Measurements from ENCODE around the gene ATXN8OS. TPM values are rescaled to one million over a fixed set of nuclear protein-coding genes. Genes with fewer than 3 reads are reported as not detected.

Gene ATXN8OS
- total and polyA plus RNA-seq, 2 donors (not counting 1 experiment from before 2014, with no cell fraction given), result not detected

DNA sequence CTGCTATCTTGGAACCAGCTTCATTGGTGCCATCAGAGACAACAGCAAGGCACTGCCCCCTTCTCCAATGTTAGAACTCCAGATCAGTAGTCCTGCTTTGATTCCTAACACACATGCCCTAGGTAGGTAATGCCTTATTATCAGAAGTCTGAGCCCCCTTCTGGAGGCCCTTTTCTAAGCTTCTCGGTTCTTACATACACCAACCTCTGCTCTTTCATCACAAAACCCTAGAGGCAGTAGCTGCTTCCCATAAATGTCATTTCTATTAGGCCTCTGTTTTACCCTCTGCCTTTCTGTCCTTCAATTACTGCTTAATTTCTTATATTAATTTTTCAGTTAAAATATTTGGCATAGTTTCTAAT is 66.0 kb downstream of the ATXN8OS start:
- Histone ChIP-seq H3K9me3 (ENCODE audit: control extremely low read depth in 1 of 3, control insufficient read depth in 2 of 3, insufficient read depth in 1 of 3, low read length in 2 of 3) (no peaks in the 10 kb centered on the region), H3K79me2 (ENCODE audit: control insufficient read depth, insufficient read depth, low read length) (no peaks in the 10 kb centered on the region), H2AFZ (ENCODE audit: insufficient read depth, low read depth, low read length, poor library complexity, severe bottlenecking) (no peak overlapping the region), H4K20me1 (ENCODE audit: control insufficient read depth, insufficient read depth, low read length, poor library complexity, severe bottlenecking) (no peaks in the 10 kb centered on the region), H3K36me3 (replicated peaks in 1 of 2; ENCODE audit: control extremely low read depth in 1 of 2, control insufficient read depth in 1 of 2, extremely low read depth in 1 of 2, insufficient read depth in 2 of 2, low read length in 1 of 2) (no peaks in the 10 kb centered on the region), H3K27me3 (replicated peaks in 1 of 4; ENCODE audit: control extremely low read depth in 1 of 4, control insufficient read depth in 3 of 4, insufficient read depth in 4 of 4, low read length in 3 of 4) (no peaks in the 10 kb centered on the region), H3K4me2 (replicated peaks; ENCODE audit: low read depth, low read length, poor library complexity, severe bottlenecking) (no peak overlapping the region), H3K4me3 (ENCODE audit: control extremely low read depth in 1 of 5, extremely low read depth in 1 of 5, insufficient read depth in 1 of 5, low read depth in 2 of 5, low read length in 4 of 5) (no peak overlapping the region), H3K9ac (ENCODE audit: low read length) (no peak overlapping the region), H3K27ac (ENCODE audit: low read length in 2 of 2) (no peak overlapping the region), H3K4me1 (ENCODE audit: control insufficient read depth in 2 of 2, insufficient read depth in 2 of 2, low read length in 2 of 2) (no peaks in the 10 kb centered on the region)
- ATAC-seq (ENCODE audit: low read depth) (no peak), DNase-seq (no peak)
- Mint-ChIP-seq H3K4me1 (no peaks in the 10 kb centered on the region), H3K4me3 (no peak overlapping the region), H3K27me3 (no peaks in the 10 kb centered on the region), H3K9me3 (ENCODE audit: insufficient read depth) (peaks cover 5% of the 10 kb centered on the region), H3K27ac (no peak overlapping the region)
- WGBS (ENCODE audit: insufficient coverage), result 100% methylated on average over 1 of the region's 1 CpG
- TF ChIP-seq, protein P1, sequence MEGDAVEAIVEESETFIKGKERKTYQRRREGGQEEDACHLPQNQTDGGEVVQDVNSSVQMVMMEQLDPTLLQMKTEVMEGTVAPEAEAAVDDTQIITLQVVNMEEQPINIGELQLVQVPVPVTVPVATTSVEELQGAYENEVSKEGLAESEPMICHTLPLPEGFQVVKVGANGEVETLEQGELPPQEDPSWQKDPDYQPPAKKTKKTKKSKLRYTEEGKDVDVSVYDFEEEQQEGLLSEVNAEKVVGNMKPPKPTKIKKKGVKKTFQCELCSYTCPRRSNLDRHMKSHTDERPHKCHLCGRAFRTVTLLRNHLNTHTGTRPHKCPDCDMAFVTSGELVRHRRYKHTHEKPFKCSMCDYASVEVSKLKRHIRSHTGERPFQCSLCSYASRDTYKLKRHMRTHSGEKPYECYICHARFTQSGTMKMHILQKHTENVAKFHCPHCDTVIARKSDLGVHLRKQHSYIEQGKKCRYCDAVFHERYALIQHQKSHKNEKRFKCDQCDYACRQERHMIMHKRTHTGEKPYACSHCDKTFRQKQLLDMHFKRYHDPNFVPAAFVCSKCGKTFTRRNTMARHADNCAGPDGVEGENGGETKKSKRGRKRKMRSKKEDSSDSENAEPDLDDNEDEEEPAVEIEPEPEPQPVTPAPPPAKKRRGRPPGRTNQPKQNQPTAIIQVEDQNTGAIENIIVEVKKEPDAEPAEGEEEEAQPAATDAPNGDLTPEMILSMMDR (IDR thresholded peaks at IDR 0.05), result no peak
- TF ChIP-seq EZH2 (IDR thresholded peaks at IDR 0.05; ENCODE audit: borderline replicate concordance, insufficient read depth, low read depth, low read length, poor library complexity, severe bottlenecking), result no peak
- intact Hi-C loops (cut with micrococcal nuclease), result no loop called here
- CTCF ChIA-PET, result no interaction called here
- POLR2A ChIA-PET, result no interaction called here

DNA sequence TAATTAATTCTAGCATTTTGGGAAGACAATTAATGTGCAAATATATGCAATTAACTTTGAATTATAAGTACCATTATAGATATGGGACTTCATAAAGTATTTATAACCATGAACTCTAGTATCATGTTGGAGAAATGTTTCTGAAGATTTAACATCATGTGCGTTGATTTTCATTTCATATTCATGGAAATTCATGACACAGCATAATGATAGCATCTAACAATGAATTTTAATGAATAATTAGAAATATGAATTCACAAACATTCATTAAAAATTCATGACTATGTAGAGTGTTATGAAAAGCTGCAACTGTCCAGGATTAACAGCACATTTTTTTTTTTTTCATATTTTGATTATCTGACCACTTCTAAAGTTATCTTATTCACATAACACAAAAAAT is 70.7 kb downstream of the ATXN8OS start:
- Histone ChIP-seq H4K20me1 (ENCODE audit: control insufficient read depth, insufficient read depth, low read length, poor library complexity, severe bottlenecking) (no peaks in the 10 kb centered on the region), H2AFZ (ENCODE audit: insufficient read depth, low read depth, low read length, poor library complexity, severe bottlenecking) (no peak overlapping the region), H3K4me3 (ENCODE audit: control extremely low read depth in 1 of 5, extremely low read depth in 1 of 5, insufficient read depth in 1 of 5, low read depth in 2 of 5, low read length in 4 of 5) (no peak overlapping the region), H3K79me2 (ENCODE audit: control insufficient read depth, insufficient read depth, low read length) (no peaks in the 10 kb centered on the region), H3K27ac (ENCODE audit: low read length in 2 of 2) (no peak overlapping the region), H3K4me2 (replicated peaks; ENCODE audit: low read depth, low read length, poor library complexity, severe bottlenecking) (no peak overlapping the region), H3K27me3 (replicated peaks in 1 of 4; ENCODE audit: control extremely low read depth in 1 of 4, control insufficient read depth in 3 of 4, insufficient read depth in 4 of 4, low read length in 3 of 4) (no peaks in the 10 kb centered on the region), H3K36me3 (replicated peaks in 1 of 2; ENCODE audit: control extremely low read depth in 1 of 2, control insufficient read depth in 1 of 2, extremely low read depth in 1 of 2, insufficient read depth in 2 of 2, low read length in 1 of 2) (no peaks in the 10 kb centered on the region), H3K9me3 (ENCODE audit: control extremely low read depth in 1 of 3, control insufficient read depth in 2 of 3, insufficient read depth in 1 of 3, low read length in 2 of 3) (no peaks in the 10 kb centered on the region), H3K9ac (ENCODE audit: low read length) (no peak overlapping the region), H3K4me1 (ENCODE audit: control insufficient read depth in 2 of 2, insufficient read depth in 2 of 2, low read length in 2 of 2) (no peaks in the 10 kb centered on the region)
- no peak overlapping the region for H3K27ac Mint-ChIP-seq
- H3K27me3 Mint-ChIP-seq, result no peaks in the 10 kb centered on the region
- H3K9me3 Mint-ChIP-seq (ENCODE audit: insufficient read depth), result peaks cover 5% of the 10 kb centered on the region
- intact Hi-C loops (cut with micrococcal nuclease), result no loop called here
- H3K4me1 Mint-ChIP-seq, result no peaks in the 10 kb centered on the region
- POLR2A ChIA-PET, result no interaction called here
- DNase-seq, result no peak
- no peak for ATAC-seq (ENCODE audit: low read depth)
- CTCF ChIA-PET, result no interaction called here
- no CpG with 5 or more reads among the region's 1 CpG for WGBS (ENCODE audit: insufficient coverage)
- H3K4me3 Mint-ChIP-seq, result no peak overlapping the region
- TF ChIP-seq, protein P1 (IDR thresholded peaks at IDR 0.05), result no peak
- no peak for TF ChIP-seq EZH2 (IDR thresholded peaks at IDR 0.05; ENCODE audit: borderline replicate concordance, insufficient read depth, low read depth, low read length, poor library complexity, severe bottlenecking)

Other genes starting within 250 kb of the ATXN8OS start
- gene KLHL1, start 626 bp downstream of the ATXN8OS start, total RNA-seq, result not detected in 2 replicates
- gene KLHL1, start 626 bp downstream of the ATXN8OS start, polyA plus RNA-seq, result not detected in 2 replicates

Measured in B cell (primary cell).